ENCODE measurements around the gene MOV10L1.

The MOV10L1 gene

GRCh38 chr22:50049299-50050195, 40.3 kb upstream of the MOV10L1 start:
- TF ChIP-seq POLR2A (IDR thresholded peaks at IDR 0.05; ENCODE audit: extremely low read depth, insufficient read length): no peak
- TF ChIP-seq MAX (IDR thresholded peaks at IDR 0.05; ENCODE audit: low read depth, low read length): no peak
- no peak for DNase-seq (ENCODE audit: low read depth)
- no peak overlapping the region for H3K4me3 ChIP-seq (ENCODE audit: low read depth, low read length)

DNA sequence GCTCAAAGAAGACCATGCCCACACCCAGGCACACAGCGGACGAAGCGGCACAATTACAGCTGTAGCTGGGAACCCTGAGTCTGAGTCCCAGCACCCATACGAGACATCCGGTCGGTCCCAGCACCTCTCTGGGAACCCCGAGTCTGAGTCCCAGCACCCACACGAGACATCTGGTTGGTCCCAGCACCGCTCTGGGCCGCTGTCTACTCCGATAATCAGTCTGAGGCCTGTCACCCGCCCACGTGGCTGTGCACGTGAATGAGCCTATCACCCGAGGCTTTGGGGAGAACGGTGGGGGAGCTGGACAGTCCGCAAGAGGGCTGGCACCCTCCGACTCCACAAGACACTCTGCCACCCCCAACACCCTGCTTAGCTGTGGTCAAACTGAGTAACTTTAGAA, 37.9 kb upstream of the MOV10L1 start:
- no peak overlapping the region for H3K4me3 ChIP-seq (ENCODE audit: low read depth, low read length)
- DNase-seq (ENCODE audit: low read depth): no peak
- TF ChIP-seq POLR2A (IDR thresholded peaks at IDR 0.05; ENCODE audit: extremely low read depth, insufficient read length): no peak

- TF ChIP-seq MAX (IDR thresholded peaks at IDR 0.05; ENCODE audit: low read depth, low read length) (no peak), MYC (IDR thresholded peaks at IDR 0.05; ENCODE audit: low read depth, low read length) (no peak), POLR2A (IDR thresholded peaks at IDR 0.05; ENCODE audit: extremely low read depth, insufficient read length) (no peak)
- TF ChIP-seq, protein P1, sequence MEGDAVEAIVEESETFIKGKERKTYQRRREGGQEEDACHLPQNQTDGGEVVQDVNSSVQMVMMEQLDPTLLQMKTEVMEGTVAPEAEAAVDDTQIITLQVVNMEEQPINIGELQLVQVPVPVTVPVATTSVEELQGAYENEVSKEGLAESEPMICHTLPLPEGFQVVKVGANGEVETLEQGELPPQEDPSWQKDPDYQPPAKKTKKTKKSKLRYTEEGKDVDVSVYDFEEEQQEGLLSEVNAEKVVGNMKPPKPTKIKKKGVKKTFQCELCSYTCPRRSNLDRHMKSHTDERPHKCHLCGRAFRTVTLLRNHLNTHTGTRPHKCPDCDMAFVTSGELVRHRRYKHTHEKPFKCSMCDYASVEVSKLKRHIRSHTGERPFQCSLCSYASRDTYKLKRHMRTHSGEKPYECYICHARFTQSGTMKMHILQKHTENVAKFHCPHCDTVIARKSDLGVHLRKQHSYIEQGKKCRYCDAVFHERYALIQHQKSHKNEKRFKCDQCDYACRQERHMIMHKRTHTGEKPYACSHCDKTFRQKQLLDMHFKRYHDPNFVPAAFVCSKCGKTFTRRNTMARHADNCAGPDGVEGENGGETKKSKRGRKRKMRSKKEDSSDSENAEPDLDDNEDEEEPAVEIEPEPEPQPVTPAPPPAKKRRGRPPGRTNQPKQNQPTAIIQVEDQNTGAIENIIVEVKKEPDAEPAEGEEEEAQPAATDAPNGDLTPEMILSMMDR (IDR thresholded peaks at IDR 0.05; ENCODE audit: low read depth, low read length): no peak
- no peak overlapping the region for H3K4me3 ChIP-seq (ENCODE audit: low read depth, low read length)
- no peak for DNase-seq (ENCODE audit: low read depth)
Observed at GRCh38 chr22:50053861-50054260, 35.9 kb upstream of the MOV10L1 start.

- TF ChIP-seq, protein P1 (IDR thresholded peaks at IDR 0.05; ENCODE audit: low read depth, low read length): no peak
- TF ChIP-seq MAX (IDR thresholded peaks at IDR 0.05; ENCODE audit: low read depth, low read length) (no peak), POLR2A (IDR thresholded peaks at IDR 0.05; ENCODE audit: extremely low read depth, insufficient read length) (no peak), MYC (IDR thresholded peaks at IDR 0.05; ENCODE audit: low read depth, low read length) (no peak)
- DNase-seq (ENCODE audit: low read depth): no peak
Observed at GRCh38 chr22:50056214-50056972, 33.4 kb upstream of the MOV10L1 start.

GRCh38 chr22:50057278-50058060, 32.3 kb upstream of the MOV10L1 start:
- TF ChIP-seq MAX (IDR thresholded peaks at IDR 0.05; ENCODE audit: low read depth, low read length) (no peak), MYC (IDR thresholded peaks at IDR 0.05; ENCODE audit: low read depth, low read length) (no peak), POLR2A (IDR thresholded peaks at IDR 0.05; ENCODE audit: extremely low read depth, insufficient read length) (no peak)
- TF ChIP-seq, protein P1 (IDR thresholded peaks at IDR 0.05; ENCODE audit: low read depth, low read length): no peak
- no peak overlapping the region for H3K4me3 ChIP-seq (ENCODE audit: low read depth, low read length)
- DNase-seq (ENCODE audit: low read depth): no peak

More at GRCh38 chr22:50056214-50056972, 33.4 kb upstream of the MOV10L1 start:
- H3K4me3 ChIP-seq (ENCODE audit: low read depth, low read length): no peak overlapping the region

GRCh38 chr22:50058061-50058905, 31.5 kb upstream of the MOV10L1 start, which contains the start of gene TTLL8:
Gene TTLL8, minus strand, starts transcription at chr22:50058298.
- TF ChIP-seq MYC (IDR thresholded peaks at IDR 0.05; ENCODE audit: low read depth, low read length) (no peak), MAX (IDR thresholded peaks at IDR 0.05; ENCODE audit: low read depth, low read length) (no peak), POLR2A (IDR thresholded peaks at IDR 0.05; ENCODE audit: extremely low read depth, insufficient read length) (no peak)
- TF ChIP-seq, protein P1 (IDR thresholded peaks at IDR 0.05; ENCODE audit: low read depth, low read length): no peak
- no peak for DNase-seq (ENCODE audit: low read depth)
- no peak within 1 kb of the TSS for H3K4me3 ChIP-seq (ENCODE audit: low read depth, low read length)
